Sciatic nerve (tissue), 2 donors: ENCODE results near the gene AUTS2. TPM values are rescaled to one million over a fixed set of nuclear protein-coding genes. Genes with fewer than 3 reads are reported as not detected.

Experiments
- ATAC-seq: fragments of 200-7000 bp; cut with Tn5 transposase; one replicate; pipeline ENCODE4 v1.9.1; 2020; ENCODE audit warnings: mild to moderate bottlenecking, moderate library complexity
- DNase-seq: peaks from one replicate; pipeline ENCODE4 v3.0.0-alpha.2; 2020; ENCODE audit warnings: low spot score
- intact Hi-C: fragments of 100-400 bp; cut with DNase I; formaldehyde crosslinking; loops from one replicate; pipeline ENCODE4 v1.14.2; 2022
- total RNA-seq: library from RNA; stranded (reverse); fragmentation: NEBNext Ultra II Directional; extraction: Animal tissue kit (Norgen Biotek cat#: 25700); gene quantifications from one replicate; pipeline ENCODE4 v1.2.1, GENCODE V29; 2021
- donor health status: DM: no; HTN: no; CAD: no.
- donor health status: DM: no; HTN: no; CAD: no.

Gene AUTS2
- total RNA-seq, 1 donor from 2014 or later = 129 TPM

GRCh38 chr7:69922026-69922803, 323.9 kb downstream of the AUTS2 start:
- no peak for DNase-seq
- ATAC-seq = no peak
- intact Hi-C loops = loop anchor here (10.0 kb wide), 1 partner anchor 1607 kb away; no protein-coding TSS in a partner anchor

DNA sequence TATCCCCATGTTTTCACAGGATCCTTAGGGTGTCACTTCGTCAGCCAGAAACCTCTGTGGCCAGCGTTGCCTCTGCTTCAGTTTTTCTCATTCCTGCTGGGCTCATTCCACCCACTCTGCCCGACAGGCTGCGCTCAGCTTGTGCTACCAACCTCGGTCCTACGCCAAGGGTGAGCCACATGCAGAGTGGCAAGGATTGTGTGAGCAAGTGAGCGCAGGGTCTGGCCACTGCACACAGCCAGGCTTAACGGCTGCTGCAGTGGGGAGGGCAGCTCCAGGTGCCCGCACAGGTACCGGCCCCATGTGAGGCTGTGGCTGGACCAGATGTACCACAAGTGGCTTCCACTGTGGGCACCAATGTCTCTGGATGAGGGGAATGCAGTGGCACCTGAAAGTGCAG, 329.2 kb downstream of the AUTS2 start:
- no peak for DNase-seq
- ATAC-seq = no peak
- intact Hi-C loops = loop anchor here (10.0 kb wide), 1 partner anchor 1613 kb away; no protein-coding TSS in a partner anchor

DNA sequence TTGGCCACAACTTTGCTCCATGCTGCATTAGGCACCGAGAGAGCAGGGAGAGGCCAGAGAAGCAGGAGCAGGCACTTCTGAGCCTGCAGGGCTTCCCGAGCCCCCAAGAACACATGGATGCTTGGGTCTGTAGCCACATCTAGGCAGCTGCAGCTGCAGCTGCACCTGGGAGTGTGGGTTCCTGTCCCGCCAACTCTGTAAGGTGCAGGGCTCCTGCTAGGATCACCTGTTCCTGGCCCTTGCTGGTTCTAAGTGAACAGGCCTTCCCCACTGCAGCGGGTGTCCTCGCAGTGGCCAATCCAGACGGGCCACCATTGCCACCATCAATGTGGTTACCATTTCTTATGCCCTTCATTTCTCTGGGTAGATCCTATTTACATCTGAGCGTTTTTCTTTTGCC, 330.3 kb downstream of the AUTS2 start:
- ATAC-seq (no peak), DNase-seq (no peak)
- intact Hi-C loops = loop anchor here (10.0 kb wide), 1 partner anchor 1614 kb away; no protein-coding TSS in a partner anchor

DNA sequence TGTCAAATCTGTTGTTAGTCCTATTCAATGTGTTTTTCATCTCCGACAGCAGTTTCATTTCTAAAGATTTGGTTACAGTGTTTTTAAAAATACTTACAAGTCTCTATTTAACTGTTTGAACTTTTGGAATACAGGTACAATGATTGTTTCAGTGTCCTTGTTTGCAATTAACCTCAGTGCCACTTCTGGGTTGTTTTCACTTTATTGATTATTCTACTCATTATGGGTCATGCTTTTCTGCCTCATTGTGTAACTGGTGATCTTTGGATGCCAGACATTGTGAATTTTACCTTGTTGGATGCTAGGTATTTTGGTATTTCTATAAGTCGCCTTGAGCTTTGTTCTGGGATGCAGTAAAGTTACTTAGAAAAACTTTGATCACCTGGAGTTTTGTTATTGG, 331.3 kb downstream of the AUTS2 start:
- intact Hi-C loops = loop anchor here (10.0 kb wide), 1 partner anchor 1615 kb away; no protein-coding TSS in a partner anchor
- no peak for ATAC-seq
- DNase-seq = no peak

DNA sequence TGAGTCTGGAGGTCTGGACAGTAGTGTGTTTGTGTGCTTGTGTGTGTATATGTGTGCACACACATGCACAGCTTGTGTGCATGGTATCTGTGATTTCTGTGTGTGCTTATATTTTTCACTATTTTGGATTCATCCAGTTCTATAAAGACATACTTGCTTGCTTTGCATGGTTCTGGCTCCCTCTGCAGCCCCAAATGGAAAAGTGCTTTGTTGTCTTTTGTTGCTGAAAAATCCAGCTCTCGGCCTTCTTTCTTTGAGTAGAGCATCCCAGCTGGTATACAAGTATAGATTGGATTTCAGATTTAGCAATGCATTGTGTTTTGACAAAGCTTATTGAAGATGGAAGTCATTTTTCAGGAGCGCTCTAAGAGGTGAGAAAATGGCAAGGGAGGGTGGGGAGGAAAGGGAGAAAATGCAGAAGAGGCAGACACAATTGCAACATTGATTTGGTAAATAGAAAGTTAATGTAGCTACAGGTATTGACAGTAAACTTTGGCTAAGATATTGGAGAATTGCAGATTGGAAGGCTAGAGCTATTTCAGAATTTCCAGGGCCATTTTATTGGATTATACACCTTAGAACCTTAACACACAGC, 333.9 kb downstream of the AUTS2 start:
- intact Hi-C loops = no loop called here
- DNase-seq = no peak
- peak; percentile 79 for ATAC-seq

GRCh38 chr7:69934144-69934903, 336.0 kb downstream of the AUTS2 start:
- intact Hi-C loops = no loop called here
- DNase-seq (no peak), ATAC-seq (no peak)

DNA sequence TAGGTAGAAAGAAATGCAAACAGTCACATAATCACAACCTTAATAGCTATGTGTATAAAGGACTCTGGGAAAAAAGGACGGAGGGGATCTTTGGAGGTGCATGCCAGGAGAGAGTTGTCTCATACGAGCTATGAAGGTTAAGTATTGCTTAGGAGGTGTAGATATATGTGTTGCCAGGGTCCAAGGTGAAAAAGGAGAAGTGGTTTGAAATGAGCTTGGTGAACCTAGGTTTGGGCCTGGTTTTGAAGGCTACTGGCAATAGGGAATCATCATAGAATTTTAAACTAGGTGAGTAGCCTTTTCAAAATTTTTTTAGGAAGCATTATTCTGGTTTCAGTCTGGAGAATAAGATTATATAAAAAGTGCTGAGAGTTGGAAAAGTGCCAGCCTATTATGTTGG, 336.8 kb downstream of the AUTS2 start:
- ATAC-seq (no peak), DNase-seq (no peak)
- intact Hi-C loops = no loop called here

- DNase-seq (no peak), ATAC-seq (no peak)
- intact Hi-C loops = no loop called here
Observed at GRCh38 chr7:69937097-69937496, 338.8 kb downstream of the AUTS2 start.

DNA sequence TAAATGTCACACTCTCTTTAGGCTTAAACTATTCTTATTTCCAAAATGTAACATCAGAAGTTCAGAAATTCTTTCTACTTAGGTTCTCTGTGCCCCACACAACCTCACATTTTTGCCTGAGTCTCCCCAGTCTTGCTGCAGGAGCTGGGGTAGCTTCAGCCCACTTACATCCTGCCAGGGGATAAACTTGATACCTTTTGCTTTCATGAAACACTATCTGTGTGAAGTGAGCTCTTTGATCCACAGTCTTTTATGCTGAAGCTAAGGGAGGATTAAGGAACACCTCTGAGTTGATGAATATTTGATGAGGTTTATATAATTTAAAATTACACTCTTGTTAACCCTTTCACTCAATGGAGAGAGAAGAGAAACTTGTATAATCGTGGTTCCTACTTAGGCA, 341.0 kb downstream of the AUTS2 start:
- no peak for DNase-seq
- no peak for ATAC-seq
- intact Hi-C loops = no loop called here

DNA sequence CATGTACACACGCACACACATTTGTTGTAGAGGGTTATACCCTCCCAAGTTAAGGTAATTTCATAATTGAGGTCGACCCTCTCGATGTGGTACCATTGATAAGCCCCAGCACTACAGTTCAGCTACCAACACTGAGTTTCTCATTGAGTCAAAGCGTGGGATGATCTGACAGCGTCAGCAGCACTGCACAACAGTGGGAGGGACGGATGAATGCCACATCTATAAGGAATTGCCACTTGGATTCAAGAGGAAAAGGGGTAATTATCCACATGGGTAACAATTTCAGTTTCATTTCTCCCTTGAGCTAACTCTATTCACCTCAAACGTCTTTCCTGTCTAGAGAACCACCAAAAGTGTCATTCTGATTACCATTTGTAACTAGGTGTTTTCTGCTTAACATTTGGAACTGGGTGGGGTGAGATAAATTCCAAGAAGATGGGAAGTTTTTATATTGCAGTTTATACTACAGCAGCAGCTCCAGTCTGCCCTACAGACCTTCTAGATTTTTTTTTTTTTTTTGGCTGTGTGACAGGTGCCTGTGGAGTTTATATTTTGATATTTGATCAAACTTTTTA, 342.9 kb downstream of the AUTS2 start:
- intact Hi-C loops = no loop called here

DNA sequence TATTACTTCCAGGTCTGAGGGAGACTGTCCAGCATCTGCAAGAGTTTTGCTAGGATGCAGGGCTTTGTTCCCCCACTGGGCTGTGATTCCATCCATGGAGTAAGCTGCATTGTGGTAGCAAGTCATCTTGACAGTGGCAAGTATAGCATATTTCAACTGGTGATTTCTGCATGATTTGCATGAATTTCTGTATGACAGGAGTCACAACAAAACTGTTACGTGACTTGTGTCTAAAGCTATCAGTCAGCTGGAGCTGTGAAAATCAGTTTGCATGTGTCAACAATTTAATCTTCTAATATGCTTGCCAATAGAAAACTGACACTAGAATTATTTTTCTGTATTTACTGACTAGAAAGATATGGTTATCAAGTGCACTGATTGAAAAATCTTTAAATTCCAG, 344.3 kb downstream of the AUTS2 start:
- DNase-seq = no peak
- intact Hi-C loops = no loop called here
- ATAC-seq = no peak

More for the DNA sequence above, 342.9 kb downstream of the AUTS2 start:
- DNase-seq (no peak), ATAC-seq (peak; percentile 30)

DNA sequence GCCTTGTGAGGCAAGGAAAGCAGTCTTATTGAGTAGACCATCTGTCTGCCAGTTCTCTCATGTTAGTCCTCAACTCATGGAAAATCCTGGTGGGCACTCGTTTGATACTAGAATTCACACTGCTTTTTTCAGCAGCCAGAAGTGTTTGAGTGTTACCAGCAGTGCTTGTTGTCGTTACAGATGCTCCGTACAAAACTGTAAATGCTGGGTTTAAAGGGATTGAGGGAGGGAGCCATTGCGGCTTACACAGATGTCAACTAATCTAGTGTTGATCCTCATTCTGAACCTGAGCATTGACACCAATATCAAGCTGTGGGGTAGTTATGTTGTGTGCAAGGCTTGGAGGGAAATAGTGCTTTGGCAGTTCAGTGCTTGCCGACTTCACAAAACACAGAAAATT, 348.6 kb downstream of the AUTS2 start:
- DNase-seq = no peak
- ATAC-seq = no peak
- intact Hi-C loops = no loop called here

DNA sequence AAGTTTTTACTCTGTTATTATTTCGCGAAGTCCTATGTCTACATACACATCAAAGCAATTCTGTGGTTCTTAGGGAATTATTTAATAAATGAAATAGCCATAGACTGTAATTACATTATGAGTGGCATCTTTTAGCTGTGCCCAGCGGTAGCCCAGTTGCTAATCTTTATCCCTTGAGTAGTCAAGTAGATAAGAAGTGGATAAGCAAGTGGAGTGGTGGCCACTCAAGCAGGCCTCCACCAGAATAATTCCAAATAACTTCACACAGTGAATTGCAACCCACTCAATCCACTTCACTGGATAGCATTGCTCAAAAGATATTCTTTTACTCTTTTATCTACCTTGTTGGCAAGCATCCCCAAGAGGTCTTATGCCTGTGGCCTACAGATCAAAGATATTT, 349.7 kb downstream of the AUTS2 start:
- DNase-seq = no peak
- ATAC-seq = no peak
- intact Hi-C loops = no loop called here

- DNase-seq (no peak), ATAC-seq (no peak)
- intact Hi-C loops = no loop called here
Observed at GRCh38 chr7:69949122-69949521, 350.8 kb downstream of the AUTS2 start.

DNA sequence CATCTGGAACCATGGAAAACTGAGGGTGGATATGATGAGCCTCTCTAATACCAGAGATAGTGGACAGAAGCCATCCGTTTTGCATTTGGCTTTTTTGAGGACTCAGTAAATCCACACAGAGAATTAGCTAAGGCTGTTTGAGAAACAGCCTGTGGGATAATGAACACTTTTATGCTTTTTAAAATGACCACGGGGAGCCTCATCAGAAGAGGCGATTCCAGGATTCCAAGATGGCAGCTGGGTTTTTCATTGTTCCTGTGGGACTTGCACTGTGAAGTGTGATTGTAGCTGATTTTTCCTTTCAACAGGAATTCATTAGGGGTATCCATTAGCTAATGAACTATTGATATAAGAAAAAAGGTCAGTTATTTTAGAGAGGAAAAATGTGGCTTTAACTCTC, 353.2 kb downstream of the AUTS2 start:
- ATAC-seq = no peak
- DNase-seq = no peak
- intact Hi-C loops = no loop called here

DNA sequence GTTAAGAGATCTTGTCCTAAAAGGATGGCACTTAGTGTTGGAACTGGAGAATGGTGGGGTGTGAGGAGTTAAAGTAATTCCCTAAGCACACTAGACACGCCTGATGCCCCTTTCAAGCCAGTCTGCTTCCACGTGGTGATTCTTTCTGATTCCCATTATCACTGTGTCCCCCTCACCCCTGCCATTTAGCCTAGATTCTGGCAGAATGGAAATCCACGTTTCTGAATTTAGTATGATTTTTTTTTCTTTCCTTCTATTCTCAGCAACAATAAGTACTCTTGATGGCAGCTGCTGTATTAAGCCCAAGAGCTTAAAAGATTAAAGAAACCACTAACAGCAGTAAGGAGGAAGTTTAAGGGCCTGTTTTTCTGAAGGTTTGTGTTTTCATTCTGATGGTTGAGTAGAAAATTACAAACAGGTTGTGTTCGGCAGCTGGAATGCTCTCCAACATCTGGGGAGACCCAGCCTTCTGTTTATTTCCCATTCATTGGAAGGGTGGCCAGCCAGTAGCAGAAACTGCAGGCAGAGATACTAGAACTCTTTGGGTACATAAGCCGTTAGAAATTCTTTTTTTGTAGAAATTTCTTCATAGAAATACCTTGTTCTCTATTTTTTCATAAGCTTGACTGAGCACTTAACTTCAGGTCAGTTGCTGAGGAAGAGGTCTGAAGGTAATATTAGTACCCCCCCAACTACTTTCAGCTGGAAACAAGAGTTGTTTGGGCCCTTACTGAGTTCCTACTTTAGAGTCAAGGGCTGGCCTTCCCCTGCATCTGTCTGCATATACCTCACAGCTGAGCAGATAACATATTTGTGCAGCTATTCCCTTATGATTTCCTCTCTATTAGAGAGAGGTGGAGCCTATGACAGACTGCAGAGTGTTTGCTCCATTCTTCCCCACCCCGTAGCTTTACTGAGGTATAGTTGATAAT, 355.1 kb downstream of the AUTS2 start:
- ATAC-seq (peak; percentile 87), DNase-seq (no peak)
- intact Hi-C loops = no loop called here

- ATAC-seq (no peak), DNase-seq (no peak)
- intact Hi-C loops = no loop called here
Observed at GRCh38 chr7:69956541-69956940, 358.3 kb downstream of the AUTS2 start.

GRCh38 chr7:69957661-69958060, 359.4 kb downstream of the AUTS2 start:
- no peak for DNase-seq
- no peak for ATAC-seq
- intact Hi-C loops = no loop called here
